AG09309 (cell line): Measurements from ENCODE around the gene SNX32.

Experiments used
- DNase-seq: peaks from one replicate; pipeline ENCODE4 v3.0.0-alpha.2; 2010; ENCODE audit warnings: low read depth
- H3K4me3 ChIP-seq: 2 replicates; pipeline ENCODE4 v1.5.1; 2011; ENCODE audit warnings: mild to moderate bottlenecking, low read depth, low read length, moderate library complexity; ENCODE audit not compliant: control insufficient read depth
- CTCF ChIP-seq: IDR thresholded peaks from 2 replicates; pipeline ENCODE4 v1.5.1; 2011; ENCODE audit warnings: mild to moderate bottlenecking, low read depth, low read length, inconsistent platforms; ENCODE audit not compliant: insufficient read depth, control insufficient read depth; ENCODE audit errors: missing control alignments

Gene SNX32

GRCh38 chr11:65849771-65850216, 16.0 kb downstream of the SNX32 start:
- no peak for DNase-seq
- no peak for TF ChIP-seq CTCF
- no peak overlapping the region for H3K4me3 ChIP-seq

GRCh38 chr11:65850217-65851082, 16.7 kb downstream of the SNX32 start:
- no peak for TF ChIP-seq CTCF
- H3K4me3 ChIP-seq: no peak overlapping the region
- DNase-seq: no peak

GRCh38 chr11:65851083-65851579, 17.4 kb downstream of the SNX32 start:
- H3K4me3 ChIP-seq: no peak overlapping the region
- no peak for DNase-seq
- peak; percentile 47 for TF ChIP-seq CTCF

GRCh38 chr11:65851811-65852507, 18.2 kb downstream of the SNX32 start:
- DNase-seq: no peak
- no peak overlapping the region for H3K4me3 ChIP-seq
- no peak for TF ChIP-seq CTCF

- DNase-seq: no peak
- no peak for TF ChIP-seq CTCF
- H3K4me3 ChIP-seq: no peak overlapping the region
Observed at GRCh38 chr11:65852508-65853245, 18.9 kb downstream of the SNX32 start.

GRCh38 chr11:65853246-65853979, 19.6 kb downstream of the SNX32 start:
- no peak overlapping the region for H3K4me3 ChIP-seq
- DNase-seq: no peak
- no peak for TF ChIP-seq CTCF
